ENCODE measurements around the gene ARMCX5. TPM values are rescaled to one million over a fixed set of nuclear protein-coding genes. Genes with fewer than 3 reads are reported as not detected.

Gene ARMCX5
- total RNA-seq = 16.7 and 23.5 TPM in 2 replicates

GRCh38 chrX:102599084-102599950, at the start of gene ARMCX5:
Gene ARMCX5 (plus strand): TSS chrX:102599515. CDS start chrX:102602142, 2,627 bp downstream.

GRCh38 chrX:102651242-102652011, 52.1 kb downstream of the ARMCX5 start, which contains the start of gene GPRASP1:
Gene GPRASP1 (plus strand): TSS chrX:102651483. CDS start chrX:102653914, 2,431 bp downstream.

Other genes with a start within 250 kb of the ARMCX5 start
- not detected in 2 replicates for gene NXF2B, start 159.5 kb upstream of the ARMCX5 start, total RNA-seq
- gene TCP11X2, start 127.7 kb upstream of the ARMCX5 start, total RNA-seq = not detected in 2 replicates
- 0.33 and 0.96 TPM in 2 replicates for gene TMSB15A, start 82.8 kb upstream of the ARMCX5 start, total RNA-seq
- gene GPRASP1, start 52.0 kb downstream of the ARMCX5 start, total RNA-seq = 1.6 and 2.0 TPM in 2 replicates
- 11.5 and 13.1 TPM in 2 replicates for gene GPRASP2, start 112.9 kb downstream of the ARMCX5 start, total RNA-seq
- 3.9 and 6.0 TPM in 2 replicates for gene GPRASP3, start 121.2 kb downstream of the ARMCX5 start, total RNA-seq

All from vein endothelial cell (primary cell).